OCI-LY1 (cell line): Measurements from ENCODE around the gene ACADL.

Source experiments
- EZH2 ChIP-seq: fragments of 200-600 bp; sonication (generic), shearing (Covaris generic); IDR thresholded peaks from 2 replicates; pipeline ENCODE4 v1.8.0; 2017; ENCODE audit warnings: borderline replicate concordance, mixed run types, mild to moderate bottlenecking, antibody characterized with exemption, low read length, moderate library complexity, mixed read lengths
- TF ChIP-seq, protein P1 (sequence below): fragments of 200-600 bp; sonication (generic), shearing (Covaris generic); IDR thresholded peaks from 2 replicates; pipeline ENCODE4 v1.5.1; 2017; ENCODE audit warnings: mild to moderate bottlenecking, antibody characterized with exemption, low read length, moderate library complexity, mixed read lengths

GRCh38 chr2:210188190-210188589 is 37.1 kb downstream of the ACADL start:
- TF ChIP-seq, protein P1, sequence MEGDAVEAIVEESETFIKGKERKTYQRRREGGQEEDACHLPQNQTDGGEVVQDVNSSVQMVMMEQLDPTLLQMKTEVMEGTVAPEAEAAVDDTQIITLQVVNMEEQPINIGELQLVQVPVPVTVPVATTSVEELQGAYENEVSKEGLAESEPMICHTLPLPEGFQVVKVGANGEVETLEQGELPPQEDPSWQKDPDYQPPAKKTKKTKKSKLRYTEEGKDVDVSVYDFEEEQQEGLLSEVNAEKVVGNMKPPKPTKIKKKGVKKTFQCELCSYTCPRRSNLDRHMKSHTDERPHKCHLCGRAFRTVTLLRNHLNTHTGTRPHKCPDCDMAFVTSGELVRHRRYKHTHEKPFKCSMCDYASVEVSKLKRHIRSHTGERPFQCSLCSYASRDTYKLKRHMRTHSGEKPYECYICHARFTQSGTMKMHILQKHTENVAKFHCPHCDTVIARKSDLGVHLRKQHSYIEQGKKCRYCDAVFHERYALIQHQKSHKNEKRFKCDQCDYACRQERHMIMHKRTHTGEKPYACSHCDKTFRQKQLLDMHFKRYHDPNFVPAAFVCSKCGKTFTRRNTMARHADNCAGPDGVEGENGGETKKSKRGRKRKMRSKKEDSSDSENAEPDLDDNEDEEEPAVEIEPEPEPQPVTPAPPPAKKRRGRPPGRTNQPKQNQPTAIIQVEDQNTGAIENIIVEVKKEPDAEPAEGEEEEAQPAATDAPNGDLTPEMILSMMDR, result no peak
- TF ChIP-seq EZH2, result no peak
